NCI-H1694 treated with DMSO at 0.1 percent for 48 hours (cell line): ENCODE results near the gene STPG3.

Experiments
- DNase-seq: peaks from one replicate; lab custom pipeline; 2025; lab: John Stamatoyannopoulos, UW

STPG3 gene

GRCh38 chr9:137302118-137302448 is 51.0 kb downstream of the STPG3 start, which contains the start of gene NRARP:
NRARP (minus strand) TSS chr9:137302271; CDS start chr9:137301928, 343 bp downstream.
- DNase-seq, result peak; percentile 29

- no peak for DNase-seq
Observed at GRCh38 chr9:137302449-137303150, 51.5 kb downstream of the STPG3 start.
